Right lobe of liver (tissue), 6 donors: Measurements from ENCODE around the gene SSC5D. TPM values are rescaled to one million over a fixed set of nuclear protein-coding genes. Genes with fewer than 3 reads are reported as not detected.
A peak's percentile ranks its signal among the peaks of the same experiment; 100 is the strongest.

Experiments used
- ATAC-seq, 4 donors: fragments of 200-7000 bp; cut with Tn5 transposase; one replicate each; pipeline ENCODE4 v1.9.1; 2020; ENCODE audit warnings: mild to moderate bottlenecking in 4 of 4, moderate library complexity in 4 of 4
- DNase-seq, 3 donors: peaks; one replicate each; pipeline ENCODE4 v3.0.0-alpha.2; 2020
- H3K27ac ChIP-seq, 3 donors: fragments of 200-600 bp; one replicate each; pipeline ENCODE4 v1.8.0; 2022
- H3K27me3 ChIP-seq, 2 donors: fragments of 200-600 bp; one replicate each; pipeline ENCODE4 v1.8.0; 2022
- H3K36me3 ChIP-seq, 4 donors: fragments of 200-600 bp; sonication (generic) in 1 of 4; one replicate each; pipeline versions ENCODE4 v1.5.1 to v1.8.0; 2017 to 2022; ENCODE audit warnings: control low read depth in 1 of 4
- H3K4me1 ChIP-seq, 4 donors: fragments of 200-600 bp; sonication (generic) in 1 of 4; one replicate each; pipeline versions ENCODE4 v1.5.1 to v1.8.0; 2017 to 2022; ENCODE audit warnings: control low read depth in 1 of 4
- H3K4me3 ChIP-seq, 3 donors: fragments of 200-600 bp; one replicate each; pipeline ENCODE4 v1.8.0; 2022
- H3K9me3 ChIP-seq, 4 donors: fragments of 200-600 bp; sonication (generic) in 1 of 4; one replicate each; pipeline versions ENCODE4 v1.5.1 to v1.8.0; 2017 to 2022; ENCODE audit warnings: control low read depth in 1 of 4
- CTCF ChIP-seq, 4 donors: fragments of 200-600 bp in 3 of 4; fragments of 450-650 bp in 1 of 4; IDR thresholded peaks; one replicate each; pipeline versions ENCODE4 v1.5.1 to v1.8.0; 2016 to 2022; ENCODE audit warnings: antibody characterized with exemption in 4 of 4, mild to moderate bottlenecking in 2 of 4
- POLR2A ChIP-seq: fragments of 450-650 bp; IDR thresholded peaks from one replicate; pipeline ENCODE4 v1.6.1; 2017; ENCODE audit warnings: antibody characterized with exemption, mild to moderate bottlenecking
- WGBS: methylation state at CpG from one replicate; pipeline ENCODE4 v1.1.6; 2018; ENCODE audit warnings: low coverage, low lambda C conversion rate; ENCODE audit not compliant: insufficient coverage; ENCODE audit errors: missing lambda C conversion rate; 5-methylcytosine and 5-hydroxymethylcytosine counted together
- intact Hi-C, 2 donors: fragments of 100-400 bp; cut with DNase I; formaldehyde crosslinking; loops; one replicate each; pipeline versions ENCODE4 v1.11.2 to v1.14.1; 2022
- total RNA-seq, 6 experiments: library from RNA; depleted of rRNA in 2 of 6; stranded (reverse); fragments of >200 nt in 2 of 6; fragmentation: NEBNext Ultra II Directional in 3 of 6; extraction: Animal tissue kit (Norgen Biotek cat#: 25700) in 3 of 6; gene quantifications; one replicate each; pipeline versions ENCODE4 v1.1.0 to v1.2.4, GENCODE V29; 2016 to 2023
- donor health status: DM: no; HTN: yes; CAD: no.
- donor health status: DM: no; HTN: no; CAD: no.
- donor health status: DM: no; HTN: no; CAD: no.
- donor health status: DM: no; HTN: yes; CAD: no.
- donor health status: DM: no; HTN: yes; CAD: no.

SSC5D gene
- total RNA-seq, 6 experiments from 2014 or later, result 0.35 to 1.6 (median 1.2) TPM

GRCh38 chr19:55536951-55537740 lies 48.9 kb downstream of the SSC5D start, which contains the start of gene SBK2:
SBK2 (minus strand) TSS chr19:55537133; CDS start chr19:55536294, 839 bp downstream.
- Histone ChIP-seq H3K36me3 (no peaks in the 10 kb centered on the region), H3K9me3 (no peaks in the 10 kb centered on the region), H3K4me3 (no peak within 1 kb of the TSS), H3K27me3 (no peaks in the 10 kb centered on the region), H3K27ac (no peak within 1 kb of the TSS), H3K4me1 (no peaks in the 10 kb centered on the region)
- TF ChIP-seq POLR2A (no peak), CTCF (IDR thresholded peaks at IDR 0.05) (no peak)
- DNase-seq (no peak), ATAC-seq (peak in 1 of 4 donors; percentile 31)
- intact Hi-C loops, result no loop called here
- no CpG with 5 or more reads among the region's 14 CpGs for WGBS

DNA sequence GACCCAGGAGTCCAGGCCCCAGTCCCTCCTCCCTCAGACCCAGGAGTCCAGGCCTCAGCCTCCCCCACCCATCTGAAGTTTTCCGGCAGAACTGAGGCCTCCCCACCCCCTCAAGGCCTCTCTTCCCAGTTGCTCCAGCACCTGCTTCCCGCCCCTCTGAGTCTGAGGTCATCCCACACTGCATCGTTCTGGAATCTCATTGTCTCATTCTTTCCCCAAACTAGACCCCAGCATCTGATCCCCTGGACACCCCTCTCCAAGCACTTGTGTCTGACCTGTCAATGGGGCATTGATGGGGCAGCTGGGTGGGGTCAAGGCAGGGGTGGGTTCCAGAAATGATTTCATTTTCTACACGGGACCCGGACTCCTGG lies 49.5 kb downstream of the SSC5D start:
- Histone ChIP-seq H3K27ac (no peak overlapping the region), H3K9me3 (no peaks in the 10 kb centered on the region), H3K27me3 (no peaks in the 10 kb centered on the region), H3K36me3 (no peaks in the 10 kb centered on the region), H3K4me1 (no peaks in the 10 kb centered on the region), H3K4me3 (no peak overlapping the region)
- ATAC-seq (no peak), DNase-seq (no peak)
- TF ChIP-seq POLR2A (no peak), CTCF (IDR thresholded peaks at IDR 0.05) (no peak)
- WGBS, result 63% methylated on average over 5 of the region's 5 CpGs
- intact Hi-C loops, result no loop called here

GRCh38 chr19:55538132-55538531 lies 49.9 kb downstream of the SSC5D start:
- Histone ChIP-seq H3K36me3 (no peaks in the 10 kb centered on the region), H3K4me1 (no peaks in the 10 kb centered on the region), H3K27ac (no peak overlapping the region), H3K9me3 (no peaks in the 10 kb centered on the region), H3K4me3 (no peak overlapping the region), H3K27me3 (no peaks in the 10 kb centered on the region)
- WGBS, result 46% methylated on average over 2 of the region's 5 CpGs
- no peak for TF ChIP-seq CTCF (IDR thresholded peaks at IDR 0.05)
- no peak for TF ChIP-seq POLR2A
- intact Hi-C loops, result no loop called here
- DNase-seq (no peak), ATAC-seq (no peak)

DNA sequence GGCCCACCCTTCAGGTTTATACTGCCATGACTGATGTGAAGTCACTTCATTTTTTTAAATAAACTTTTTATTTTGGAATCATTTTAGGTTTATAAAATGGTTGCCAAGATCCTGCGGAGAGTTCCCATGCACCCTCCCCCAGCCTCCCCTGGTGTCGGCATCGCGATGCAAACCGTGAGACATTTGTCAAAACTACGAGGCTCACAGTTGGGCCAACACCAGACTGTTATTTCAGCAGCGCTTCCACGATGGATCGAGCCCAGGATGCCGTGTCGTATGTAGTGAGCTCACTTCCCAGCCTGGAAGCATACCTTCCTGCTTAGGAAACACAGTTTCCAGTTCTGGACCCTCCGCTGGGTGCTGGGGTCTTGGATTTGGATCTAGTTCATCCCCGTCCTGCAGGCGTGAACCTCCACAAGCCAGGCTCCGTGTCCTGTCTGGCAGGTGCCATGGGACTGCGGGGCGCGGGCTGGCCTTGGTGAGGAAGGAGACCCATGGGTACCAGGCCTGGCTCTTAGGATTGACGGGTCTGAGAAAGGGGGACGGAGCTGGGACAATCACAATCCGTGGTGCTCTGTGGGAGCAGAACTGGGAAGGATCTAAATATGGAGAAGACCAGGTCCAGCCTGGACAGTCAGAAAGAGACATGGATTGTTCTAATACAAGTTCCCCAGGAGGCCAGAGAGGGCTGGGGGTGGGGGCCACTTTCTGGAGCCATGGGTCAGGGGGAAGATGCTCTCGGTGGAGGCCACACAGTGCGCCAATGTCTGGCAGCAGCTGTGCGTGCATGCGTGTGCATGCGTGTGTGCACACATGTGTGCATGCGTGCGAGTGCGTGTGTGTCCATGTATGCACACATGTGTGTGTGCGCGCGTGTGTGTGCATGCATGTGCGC lies 51.1 kb downstream of the SSC5D start:
- Histone ChIP-seq H3K4me1 (no peaks in the 10 kb centered on the region), H3K36me3 (no peaks in the 10 kb centered on the region), H3K27me3 (no peaks in the 10 kb centered on the region), H3K27ac (no peak overlapping the region), H3K4me3 (no peak overlapping the region), H3K9me3 (no peaks in the 10 kb centered on the region)
- DNase-seq (no peak), ATAC-seq (no peak)
- TF ChIP-seq CTCF (IDR thresholded peaks at IDR 0.05) (no peak), POLR2A (no peak)
- intact Hi-C loops, result no loop called here
- 77% methylated on average over 18 of the region's 33 CpGs for WGBS
